ENCODE data around the gene RPL32. TPM values are rescaled to one million over a fixed set of nuclear protein-coding genes. Genes with fewer than 3 reads are reported as not detected.

Gene RPL32
- total and polyA plus RNA-seq, 2 of the 4 experiments (the other 2 are of a cell fraction), result 566 to 1,856 TPM

- no TSS peak for BruUV-seq (replicated peaks)
- Histone ChIP-seq H3K18ac (ENCODE audit: low read depth, low read length) (peak within 1 kb of the TSS; percentile 71), H3K4me1 (ENCODE audit: control insufficient read depth, insufficient read depth, low read length) (peaks cover 5% of the 10 kb centered on the region), H3K9ac (ENCODE audit: low read depth, low read length) (peak within 1 kb of the TSS; percentile 83), H3K23ac (ENCODE audit: low read depth, low read length) (peak within 1 kb of the TSS; percentile 53; the same call in 1 of the 2 replicates), H4K5ac (ENCODE audit: low read depth, low read length) (peak within 1 kb of the TSS; percentile 83), H2BK20ac (ENCODE audit: low read depth, low read length) (no peak within 1 kb of the TSS), H3K9me1 (ENCODE audit: insufficient read depth, low read length) (peaks cover 9% of the 10 kb centered on the region), H3K56ac (ENCODE audit: extremely low read depth, insufficient read depth, low read length) (peak within 1 kb of the TSS; percentile 56; the same call in 1 of the 2 replicates), H4K91ac (ENCODE audit: insufficient read depth, low read depth, low read length) (peak within 1 kb of the TSS; percentile 77), H3K4ac (ENCODE audit: low read depth, low read length) (peak within 1 kb of the TSS; percentile 95), H3K4me3 (ENCODE audit: insufficient read depth, low read depth, low read length) (peak within 1 kb of the TSS; percentile 79), H2AK5ac (ENCODE audit: low read depth, low read length) (peak within 1 kb of the TSS; percentile 44; the same call in 1 of the 2 replicates), H3K36me3 (ENCODE audit: control insufficient read depth, insufficient read depth, low read length) (no peaks in the 10 kb centered on the region), H3K79me1 (ENCODE audit: low read depth in 1 of 2, low read length in 2 of 2) (peaks cover 0 to 7% of the 10 kb centered on the region in 2 experiments; a peak in 2 of 4 replicates), H2BK5ac (ENCODE audit: low read depth, low read length, poor library complexity, severe bottlenecking) (no peak within 1 kb of the TSS), H2AFZ (replicated peaks; ENCODE audit: low read length, poor library complexity) (peak within 1 kb of the TSS; percentile 99), H2AK9ac (replicated peaks; ENCODE audit: low read depth, low read length, poor library complexity) (peak within 1 kb of the TSS; percentile 94), H2BK120ac (ENCODE audit: low read depth, low read length) (peak within 1 kb of the TSS; percentile 84), H3K14ac (replicated peaks; ENCODE audit: low read depth, low read length) (peak within 1 kb of the TSS; percentile 94), H4K8ac (ENCODE audit: low read depth in 2 of 2, low read length in 2 of 2) (peak within 1 kb of the TSS; percentile 86 to 93), H3K27me3 (ENCODE audit: control insufficient read depth, insufficient read depth, low read length) (no peaks in the 10 kb centered on the region), H3K9me3 (ENCODE audit: control insufficient read depth, insufficient read depth, low read length) (no peaks in the 10 kb centered on the region), H3K4me2 (ENCODE audit: low read depth, low read length) (peak within 1 kb of the TSS; percentile 92), H4K20me1 (ENCODE audit: insufficient read depth, low read length) (no peaks in the 10 kb centered on the region), H3K27ac (ENCODE audit: insufficient read depth, low read length) (peak within 1 kb of the TSS; percentile 42), H2BK15ac (ENCODE audit: low read depth, low read length) (no peak within 1 kb of the TSS; the same call in 2 of the 3 replicates)
- dilution Hi-C loops (cut with HindIII; ENCODE audit: low sequenced_read_pairs, unreplicated experiment), result no loop called here
- ChIA-PET POLR2A (ENCODE audit: unreplicated experiment) (interaction anchor here (1.1 kb wide), 1 partner anchor 15 kb away, joined by 5 read pairs; no protein-coding TSS in a partner anchor), CTCF (interaction anchor here (1.7 kb wide), 1 partner anchor 14 kb away, joined by 7 read pairs; no protein-coding TSS in a partner anchor)
- in situ Hi-C loops (cut with MboI; ENCODE audit: low sequenced_read_pairs), result no loop called here
- TF ChIP-seq, protein P1, sequence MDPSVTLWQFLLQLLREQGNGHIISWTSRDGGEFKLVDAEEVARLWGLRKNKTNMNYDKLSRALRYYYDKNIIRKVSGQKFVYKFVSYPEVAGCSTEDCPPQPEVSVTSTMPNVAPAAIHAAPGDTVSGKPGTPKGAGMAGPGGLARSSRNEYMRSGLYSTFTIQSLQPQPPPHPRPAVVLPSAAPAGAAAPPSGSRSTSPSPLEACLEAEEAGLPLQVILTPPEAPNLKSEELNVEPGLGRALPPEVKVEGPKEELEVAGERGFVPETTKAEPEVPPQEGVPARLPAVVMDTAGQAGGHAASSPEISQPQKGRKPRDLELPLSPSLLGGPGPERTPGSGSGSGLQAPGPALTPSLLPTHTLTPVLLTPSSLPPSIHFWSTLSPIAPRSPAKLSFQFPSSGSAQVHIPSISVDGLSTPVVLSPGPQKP (IDR thresholded peaks at IDR 0.05; ENCODE audit: borderline replicate concordance, low read depth, low read length), result no peak
- TF ChIP-seq CHD1 (IDR thresholded peaks at IDR 0.05; ENCODE audit: low read depth, low read length) (no peak), RAD21 (IDR thresholded peaks at IDR 0.05; ENCODE audit: low read length) (no peak), BHLHE40 (IDR thresholded peaks at IDR 0.05; ENCODE audit: low read depth, low read length) (no peak), MAZ (IDR thresholded peaks at IDR 0.05; ENCODE audit: borderline replicate concordance, low read depth, low read length) (peak; percentile 71; the same call in 1 of the 2 replicates), RFX5 (IDR thresholded peaks at IDR 0.05; ENCODE audit: low read depth, low read length) (no peak), POLR2A (IDR thresholded peaks at IDR 0.05; ENCODE audit: low read depth, low read length) (no peak; the same call in 1 of the 2 replicates), NFE2L2 (IDR thresholded peaks at IDR 0.05; ENCODE audit: low read depth, low read length) (no peak), MXI1 (IDR thresholded peaks at IDR 0.05; ENCODE audit: borderline replicate concordance, low read depth, low read length) (0 out of 2 replicates have a peak, but pooled peaks have one; percentile 43), SMC3 (IDR thresholded peaks at IDR 0.05; ENCODE audit: low read depth, low read length) (no peak), CEBPB (IDR thresholded peaks at IDR 0.05; ENCODE audit: low read depth, low read length) (no peak), FOS (IDR thresholded peaks at IDR 0.05; ENCODE audit: low read depth, low read length) (no peak), CTCF (conservative IDR thresholded peaks at IDR 0.05; ENCODE audit: low read depth, low read length) (no peak)
- WGBS, 2 experiments (ENCODE audit: extremely low coverage in 2 of 2, insufficient read length in 1 of 2), result 36% methylated on average over 9 of the region's 61 CpGs; no CpG with 5 or more reads in 1 of the 2 experiments
- intact Hi-C loops (cut with micrococcal nuclease), result no loop called here
- DNase-seq (peak; percentile 37), ATAC-seq (ENCODE audit: low read depth) (peak; percentile 95)
These were observed 44.9 kb downstream of the RPL32 start, which contains the start of gene CAND2 for GRCh38 chr3:12796171-12797123. Gene CAND2 (plus strand): TSS chr3:12796680. CDS start chr3:12796721, 41 bp downstream.
